ENCODE measurements around the gene TOMM40. TPM values are rescaled to one million over a fixed set of nuclear protein-coding genes. Genes with fewer than 3 reads are reported as not detected.

Gene TOMM40
- total and polyA plus RNA-seq, 4 donors, result 17.6 to 76.8 (median 62.2) TPM

GRCh38 chr19:44905437-44906160 lies 14.5 kb downstream of the TOMM40 start, which contains the start of gene APOE:
APOE (plus strand) TSS chr19:44905796; CDS start chr19:44906625, 829 bp downstream.
- peak; percentile 31 to 39 (median 39) for DNase-seq

GRCh38 chr19:44907613-44908012 lies 16.6 kb downstream of the TOMM40 start:
- H3K9me3 ChIP-seq (ENCODE audit: control insufficient read depth in 4 of 4, insufficient read depth in 3 of 4, low read length in 3 of 4), result peaks cover 0 to 1% (median 0%) of the 10 kb centered on the region in 4 donors
- 93 to 96% methylated on average over 11 to 12 of the region's 12 CpGs for WGBS, 2 donors
- H3K36me3 ChIP-seq (ENCODE audit: control insufficient read depth in 4 of 4, insufficient read depth in 4 of 4, low read length in 4 of 4), result peaks cover under 1 to 9% (median 3%) of the 10 kb centered on the region in 4 donors
- H3K4me1 ChIP-seq (ENCODE audit: control insufficient read depth in 5 of 5, insufficient read depth in 5 of 5, low read length in 5 of 5), result peaks cover 0 to 31% (median 6%) of the 10 kb centered on the region in 5 donors
- H3K9ac ChIP-seq (ENCODE audit: insufficient read depth in 1 of 2, low read length in 2 of 2), result no peak overlapping the region
- no peaks in the 10 kb centered on the region for H3K27me3 ChIP-seq (ENCODE audit: control insufficient read depth in 3 of 3, insufficient read depth in 3 of 3, low read length in 2 of 3)
- no peak for TF ChIP-seq CTCF (IDR thresholded peaks at IDR 0.05; ENCODE audit: control extremely low read depth, extremely low read depth)
- no peak for DNase-seq
- H3K4me3 ChIP-seq, result no peak overlapping the region
- no peak overlapping the region for H3K27ac ChIP-seq (ENCODE audit: low read depth in 1 of 2, low read length in 1 of 2)
- no peak for ATAC-seq (ENCODE audit: insufficient read depth, low FRiP score)

More at GRCh38 chr19:44905437-44906160, 14.5 kb downstream of the TOMM40 start, which contains the start of gene APOE:
- Histone ChIP-seq H3K9ac (ENCODE audit: insufficient read depth in 1 of 2, low read length in 2 of 2) (peak within 1 kb of the TSS in 1 of 2 donors; percentile 92), H3K4me1 (ENCODE audit: control insufficient read depth in 5 of 5, insufficient read depth in 5 of 5, low read length in 5 of 5) (peaks cover 0 to 18% (median 0%) of the 10 kb centered on the region in 5 donors), H3K9me3 (ENCODE audit: control insufficient read depth in 4 of 4, insufficient read depth in 3 of 4, low read length in 3 of 4) (no peaks in the 10 kb centered on the region), H3K36me3 (ENCODE audit: control insufficient read depth in 4 of 4, insufficient read depth in 4 of 4, low read length in 4 of 4) (peaks cover 4 to 23% (median 8%) of the 10 kb centered on the region in 4 donors), H3K27me3 (ENCODE audit: control insufficient read depth in 3 of 3, insufficient read depth in 3 of 3, low read length in 2 of 3) (no peaks in the 10 kb centered on the region), H3K4me3 (peak within 1 kb of the TSS; percentile 0), H3K27ac (ENCODE audit: low read depth in 1 of 2, low read length in 1 of 2) (no peak within 1 kb of the TSS)
- peak; percentile 4 for ATAC-seq (ENCODE audit: insufficient read depth, low FRiP score)
- TF ChIP-seq CTCF (IDR thresholded peaks at IDR 0.05; ENCODE audit: control extremely low read depth, extremely low read depth), result no peak
- WGBS, 2 donors, result 1 to 3% methylated on average over 19 to 20 of the region's 20 CpGs

GRCh38 chr19:44908074-44908835 lies 17.2 kb downstream of the TOMM40 start:
- no peak overlapping the region for H3K4me3 ChIP-seq
- no peak for ATAC-seq (ENCODE audit: insufficient read depth, low FRiP score)

More at GRCh38 chr19:44908074-44908835, 17.2 kb downstream of the TOMM40 start:
- H3K9me3 ChIP-seq (ENCODE audit: control insufficient read depth in 4 of 4, insufficient read depth in 3 of 4, low read length in 3 of 4), result peaks cover 0 to 1% (median 0%) of the 10 kb centered on the region in 4 donors
- DNase-seq, result no peak
- peaks cover 0 to 37% (median 6%) of the 10 kb centered on the region in 5 donors for H3K4me1 ChIP-seq (ENCODE audit: control insufficient read depth in 5 of 5, insufficient read depth in 5 of 5, low read length in 5 of 5)
- no peak overlapping the region for H3K27ac ChIP-seq (ENCODE audit: low read depth in 1 of 2, low read length in 1 of 2)
- no peak for TF ChIP-seq CTCF (IDR thresholded peaks at IDR 0.05; ENCODE audit: control extremely low read depth, extremely low read depth)
- 95% methylated on average over 46 of the region's 46 CpGs for WGBS, 2 donors
- peaks cover 0 to 3% (median 0%) of the 10 kb centered on the region in 4 donors for H3K36me3 ChIP-seq (ENCODE audit: control insufficient read depth in 4 of 4, insufficient read depth in 4 of 4, low read length in 4 of 4)
- no peaks in the 10 kb centered on the region for H3K27me3 ChIP-seq (ENCODE audit: control insufficient read depth in 3 of 3, insufficient read depth in 3 of 3, low read length in 2 of 3)
- no peak overlapping the region for H3K9ac ChIP-seq (ENCODE audit: insufficient read depth in 1 of 2, low read length in 2 of 2)

All from lung (tissue), 12 donors.